Measurements from ENCODE around the gene PTPRR. TPM values are rescaled to one million over a fixed set of nuclear protein-coding genes. Genes with fewer than 3 reads are reported as not detected.

PTPRR gene
- total and polyA plus RNA-seq, 10 donors = 0.41 to 2.7 (median 1.5) TPM

DNA sequence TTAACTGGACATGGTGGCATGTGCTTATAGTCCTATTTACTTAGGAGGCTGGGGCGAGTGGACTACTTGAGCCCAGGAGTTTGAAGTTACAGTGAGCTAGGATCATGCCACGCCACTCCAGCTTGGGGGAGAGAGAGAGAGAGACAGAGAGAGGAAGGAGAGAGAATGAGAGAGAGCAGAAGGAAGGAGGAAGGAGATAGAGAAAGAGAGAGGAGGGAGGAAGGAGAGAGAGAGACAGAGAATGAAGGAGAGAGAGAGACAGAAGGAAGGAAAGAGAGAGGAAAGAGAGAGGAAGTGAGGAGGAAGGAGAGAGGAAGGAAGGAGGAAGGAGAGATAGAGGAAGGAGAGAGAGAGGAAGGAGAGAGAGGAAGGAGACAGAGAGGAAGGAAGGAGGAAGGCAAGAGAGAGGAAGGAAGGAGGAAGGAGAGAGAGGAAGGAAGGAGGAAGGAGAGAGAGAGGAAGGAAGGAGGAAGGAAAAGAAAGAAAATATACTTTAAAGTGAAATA, 189.8 kb downstream of the PTPRR start:
- TF ChIP-seq POLR2AphosphoS5 (IDR thresholded peaks at IDR 0.05) (no peak), POLR2A (IDR thresholded peaks at IDR 0.05) (no peak)
- TF ChIP-seq, protein P1, sequence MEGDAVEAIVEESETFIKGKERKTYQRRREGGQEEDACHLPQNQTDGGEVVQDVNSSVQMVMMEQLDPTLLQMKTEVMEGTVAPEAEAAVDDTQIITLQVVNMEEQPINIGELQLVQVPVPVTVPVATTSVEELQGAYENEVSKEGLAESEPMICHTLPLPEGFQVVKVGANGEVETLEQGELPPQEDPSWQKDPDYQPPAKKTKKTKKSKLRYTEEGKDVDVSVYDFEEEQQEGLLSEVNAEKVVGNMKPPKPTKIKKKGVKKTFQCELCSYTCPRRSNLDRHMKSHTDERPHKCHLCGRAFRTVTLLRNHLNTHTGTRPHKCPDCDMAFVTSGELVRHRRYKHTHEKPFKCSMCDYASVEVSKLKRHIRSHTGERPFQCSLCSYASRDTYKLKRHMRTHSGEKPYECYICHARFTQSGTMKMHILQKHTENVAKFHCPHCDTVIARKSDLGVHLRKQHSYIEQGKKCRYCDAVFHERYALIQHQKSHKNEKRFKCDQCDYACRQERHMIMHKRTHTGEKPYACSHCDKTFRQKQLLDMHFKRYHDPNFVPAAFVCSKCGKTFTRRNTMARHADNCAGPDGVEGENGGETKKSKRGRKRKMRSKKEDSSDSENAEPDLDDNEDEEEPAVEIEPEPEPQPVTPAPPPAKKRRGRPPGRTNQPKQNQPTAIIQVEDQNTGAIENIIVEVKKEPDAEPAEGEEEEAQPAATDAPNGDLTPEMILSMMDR (IDR thresholded peaks at IDR 0.05 in 8 of 11, conservative IDR thresholded peaks at IDR 0.05 in 3 of 11) = no peak
- Histone ChIP-seq H3K27ac (no peak overlapping the region), H3K36me3 (no peaks in the 10 kb centered on the region), H3K4me1 (no peaks in the 10 kb centered on the region), H3K9me3 (no peaks in the 10 kb centered on the region), H3K4me3 (no peak overlapping the region), H3K27me3 (replicated peaks in 1 of 7) (no peaks in the 10 kb centered on the region)
- intact Hi-C loops (cut with DNase I; ENCODE audit: low total_unique reads) = no loop called here
- WGBS, 5 donors = 59 to 89% (median 88%) methylated on average over 2 of the region's 2 CpGs
- no peak for DNase-seq

DNA sequence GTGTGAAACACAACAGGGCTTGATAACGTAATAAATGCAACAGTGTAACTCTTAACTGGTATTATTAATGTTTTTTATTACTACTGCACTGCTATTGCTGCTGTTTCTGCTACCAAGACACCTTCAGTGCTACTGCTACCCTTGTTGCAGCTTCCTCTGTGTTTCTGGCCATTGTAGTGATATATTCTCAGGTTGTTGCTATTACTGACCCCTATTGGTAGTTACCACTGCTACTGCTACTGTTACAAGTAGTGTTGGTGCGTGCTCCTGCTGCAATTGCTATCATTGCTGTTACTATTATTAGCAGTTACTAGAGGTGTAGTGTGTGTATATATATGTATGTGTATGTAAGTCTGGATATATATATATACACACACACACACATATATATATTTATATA, 196.1 kb downstream of the PTPRR start:
- peak overlapping the region in 3 of 8 donors; percentile 37 to 75 (median 45) for H3K27ac ChIP-seq
- 75 to 86% (median 81%) methylated on average over 2 of the region's 2 CpGs for WGBS, 5 donors
- peaks cover 0 to 40% (median 17%) of the 10 kb centered on the region in 6 donors for H3K4me1 ChIP-seq
- peaks cover 0 to 6% (median 0%) of the 10 kb centered on the region in 7 donors for H3K27me3 ChIP-seq (replicated peaks in 1 of 7)
- H3K4me3 ChIP-seq = no peak overlapping the region
- H3K9me3 ChIP-seq = no peaks in the 10 kb centered on the region
- DNase-seq = no peak
- TF ChIP-seq POLR2A (IDR thresholded peaks at IDR 0.05) (no peak), POLR2AphosphoS5 (IDR thresholded peaks at IDR 0.05) (no peak)
- TF ChIP-seq, protein P1 (IDR thresholded peaks at IDR 0.05 in 8 of 11, conservative IDR thresholded peaks at IDR 0.05 in 3 of 11) = no peak
- intact Hi-C loops (cut with DNase I; ENCODE audit: low total_unique reads) = loop anchor here (5.0 kb wide), 1 partner anchor 137 kb away; no protein-coding TSS in a partner anchor
- H3K36me3 ChIP-seq = no peaks in the 10 kb centered on the region

DNA sequence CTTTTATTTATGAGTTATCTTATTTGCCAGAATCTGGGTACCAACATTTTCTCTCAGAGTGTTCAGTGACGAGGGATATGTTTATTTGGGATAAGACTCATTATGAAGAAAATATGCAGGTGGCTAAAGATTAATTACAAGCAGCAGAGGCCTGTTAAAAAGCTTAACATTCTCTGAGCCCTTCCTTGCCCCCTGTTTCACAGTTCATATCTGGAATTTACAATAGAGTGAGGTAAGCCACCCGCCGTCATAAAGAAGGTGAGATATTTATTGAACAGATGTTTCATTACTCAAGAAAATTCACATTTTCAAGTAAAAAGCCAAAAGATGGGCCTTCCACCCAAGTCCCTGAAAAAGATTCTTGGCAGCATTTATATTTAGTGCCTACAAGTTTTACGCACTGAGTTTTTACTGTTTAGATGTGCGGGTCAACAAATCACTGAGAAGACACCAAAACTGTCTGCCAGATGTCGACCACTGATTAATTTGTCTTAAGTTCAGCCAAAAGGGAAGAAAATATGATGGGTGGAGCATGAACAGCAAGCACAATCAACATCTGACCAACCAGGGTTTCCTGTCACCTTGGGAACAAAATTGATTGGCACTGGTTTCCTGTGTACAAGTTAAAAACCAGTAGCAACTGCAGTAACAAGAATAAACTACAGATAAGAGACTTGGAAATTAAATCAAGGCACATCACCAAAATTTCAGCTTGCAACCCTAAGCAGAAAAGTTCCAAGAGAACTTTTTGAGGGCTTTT, 197.8 kb downstream of the PTPRR start:
- no peak for DNase-seq
- intact Hi-C loops (cut with DNase I; ENCODE audit: low total_unique reads) = loop anchor here (5.0 kb wide), 1 partner anchor 135 kb away; no protein-coding TSS in a partner anchor
- Histone ChIP-seq H3K4me3 (no peak overlapping the region), H3K27me3 (replicated peaks in 1 of 7) (peaks cover 0 to 7% (median 0%) of the 10 kb centered on the region in 7 donors), H3K9me3 (no peaks in the 10 kb centered on the region), H3K27ac (peak overlapping the region in 7 of 8 donors; percentile 59 to 79 (median 70)), H3K36me3 (no peaks in the 10 kb centered on the region), H3K4me1 (peaks cover 0 to 45% (median 18%) of the 10 kb centered on the region in 6 donors)
- TF ChIP-seq POLR2A (IDR thresholded peaks at IDR 0.05) (no peak), POLR2AphosphoS5 (IDR thresholded peaks at IDR 0.05) (peak in 1 of 3 donors; percentile 57)
- TF ChIP-seq, protein P1 (IDR thresholded peaks at IDR 0.05 in 8 of 11, conservative IDR thresholded peaks at IDR 0.05 in 3 of 11) = no peak
- WGBS, 5 donors = 30 to 37% (median 35%) methylated on average over 6 of the region's 6 CpGs
